HFF-Myc (cell line): ENCODE measurements around the gene ACLY.

ENCODE experiments used
- DNase-seq: peaks from one replicate; pipeline ENCODE4 v3.0.0-alpha.2; 2011; ENCODE audit warnings: low read depth; ENCODE audit errors: extremely low read depth
- H3K4me3 ChIP-seq: replicated peaks from 2 replicates; pipeline ENCODE4 v1.5.1; 2011; ENCODE audit warnings: low read depth, mild to moderate bottlenecking, control low read depth, low read length
- CTCF ChIP-seq: IDR thresholded peaks from 2 replicates; pipeline ENCODE4 v1.5.1; 2012; ENCODE audit warnings: mild to moderate bottlenecking, low read depth, low read length, control low read depth; ENCODE audit errors: missing control alignments

Gene ACLY

GRCh38 chr17:41901646-41902045 lies 17.1 kb downstream of the ACLY start:
- no peak for TF ChIP-seq CTCF
- no peak for DNase-seq
- no peak overlapping the region for H3K4me3 ChIP-seq

GRCh38 chr17:41896726-41897125 lies 22.0 kb downstream of the ACLY start:
- no peak for TF ChIP-seq CTCF
- H3K4me3 ChIP-seq: no peak overlapping the region
- no peak for DNase-seq

- DNase-seq: no peak
- no peak for TF ChIP-seq CTCF
- no peak overlapping the region for H3K4me3 ChIP-seq
These were observed 23.1 kb downstream of the ACLY start for GRCh38 chr17:41895617-41896016.

GRCh38 chr17:41894791-41895331 lies 23.9 kb downstream of the ACLY start:
- no peak overlapping the region for H3K4me3 ChIP-seq
- TF ChIP-seq CTCF: no peak
- peak; percentile 78 for DNase-seq

GRCh38 chr17:41893384-41893783 lies 25.4 kb downstream of the ACLY start:
- no peak for DNase-seq
- no peak overlapping the region for H3K4me3 ChIP-seq
- no peak for TF ChIP-seq CTCF

- DNase-seq: no peak
- TF ChIP-seq CTCF: no peak
- H3K4me3 ChIP-seq: no peak overlapping the region
These were observed 26.8 kb downstream of the ACLY start for GRCh38 chr17:41892021-41892376.
